Stimulated activated naive CD4-positive, alpha-beta T cell treated with Interleukin-2 at 50 U/mL for 16 hours (primary cell): ENCODE measurements around the gene GPLD1.

Source experiments
- DNase-seq: peaks from one replicate; lab custom pipeline; 2025; lab: John Stamatoyannopoulos, UW

The GPLD1 gene

DNA sequence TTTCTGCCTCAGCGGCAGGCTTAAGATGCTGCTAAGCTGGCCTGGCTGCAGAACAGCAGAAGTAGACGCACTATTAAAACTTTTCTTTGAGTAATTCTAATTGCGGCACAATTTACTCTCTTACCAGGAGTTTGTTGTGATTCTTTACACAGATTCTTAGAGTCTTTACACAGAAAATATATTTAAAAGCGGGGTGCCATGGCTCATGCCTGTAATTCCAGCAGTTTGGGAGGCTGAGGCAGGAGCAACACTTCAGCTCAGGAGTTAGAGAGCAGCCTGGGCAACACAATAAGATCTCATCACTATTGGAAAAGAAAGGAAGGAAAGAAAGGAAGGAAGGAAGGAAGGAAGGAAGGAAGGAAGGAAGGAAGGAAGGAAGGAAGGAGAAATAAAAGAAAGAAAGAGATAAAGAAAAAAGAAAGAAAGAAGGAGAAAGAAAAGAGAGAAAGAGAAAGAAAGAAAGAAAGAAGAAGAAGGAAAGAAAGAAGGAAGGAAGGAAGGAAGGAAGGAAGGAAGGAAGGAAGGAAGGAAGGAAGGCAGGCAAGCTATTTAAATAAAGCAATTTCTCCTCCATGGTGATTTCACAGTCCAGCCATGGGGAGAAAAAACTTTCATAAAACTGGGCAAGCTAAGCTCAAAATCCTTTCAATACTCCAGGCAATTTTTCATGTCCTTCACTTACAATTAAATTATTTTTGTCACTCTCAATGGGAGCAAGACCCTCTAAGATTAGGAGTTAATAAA, 107.7 kb downstream of the GPLD1 start:
- no peak for DNase-seq

- no peak for DNase-seq
Observed at GRCh38 chr6:24378473-24379097, 110.8 kb downstream of the GPLD1 start.
